Muscle of back (tissue), 11 donors: Measurements from ENCODE around the gene LAMC3. TPM values are rescaled to one million over a fixed set of nuclear protein-coding genes. Genes with fewer than 3 reads are reported as not detected.
"Not testable (repeated sequence)": the region's sequence is repeated elsewhere in the genome, so short reads cannot be mapped to it uniquely, and the experiment has no call there.

Experiments
- DNase-seq, 3 donors: peaks; one replicate each; pipeline versions ENCODE4 v3.0.0 to v3.0.0-alpha.2; 2013
- polyA plus RNA-seq, 10 donors: library from polyadenylated mRNA; unstranded; fragments of 120-200 nt; gene quantifications; one replicate each; pipeline ENCODE4 v1.2.1, GENCODE V29; 2013; ENCODE audit not compliant: insufficient read length in 10 of 10

Gene LAMC3
- polyA plus RNA-seq, 10 donors = 1.1 to 8.4 (median 2.4) TPM

DNA sequence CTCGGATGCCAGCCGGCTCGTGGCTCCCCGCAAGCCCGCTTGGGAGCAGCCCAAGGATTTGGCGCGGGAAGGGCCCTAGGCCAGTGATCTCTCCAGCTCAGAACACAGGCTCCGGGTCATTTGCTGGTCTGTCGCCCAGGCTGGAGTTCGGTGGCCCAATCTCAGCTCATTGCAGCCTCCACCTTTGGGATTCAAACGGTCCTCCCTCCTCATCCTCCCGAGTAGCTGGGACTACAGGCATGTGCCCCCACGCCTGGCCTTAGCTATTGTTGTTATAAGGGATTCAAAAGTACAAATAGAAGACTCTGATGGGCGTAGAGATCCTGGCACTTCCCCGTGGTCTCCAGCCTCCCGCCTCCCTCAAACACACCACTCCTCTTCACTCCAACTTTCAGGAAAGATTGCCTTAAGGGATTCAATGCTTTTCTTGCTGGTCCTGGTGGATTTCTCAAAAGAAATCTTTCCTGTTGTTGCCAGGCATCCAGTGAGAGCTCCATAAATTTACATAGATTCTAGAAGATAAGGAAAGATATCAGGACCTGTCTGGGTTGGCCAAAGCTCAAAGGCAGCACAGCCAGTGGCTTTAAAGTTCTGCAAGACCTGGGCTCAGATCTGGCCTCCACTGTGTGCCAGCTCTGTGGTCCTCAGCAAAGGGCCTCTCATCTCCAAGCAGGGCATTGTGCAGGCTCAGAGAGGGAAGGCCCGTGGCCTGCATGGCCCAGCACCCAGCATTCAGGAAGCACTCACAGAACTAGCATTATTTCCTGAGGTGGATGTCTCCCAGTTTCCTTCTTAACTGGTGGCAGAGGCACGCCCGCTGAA is 88.4 kb downstream of the LAMC3 start:
- peak in 1 of 3 donors; percentile 40 for DNase-seq

DNA sequence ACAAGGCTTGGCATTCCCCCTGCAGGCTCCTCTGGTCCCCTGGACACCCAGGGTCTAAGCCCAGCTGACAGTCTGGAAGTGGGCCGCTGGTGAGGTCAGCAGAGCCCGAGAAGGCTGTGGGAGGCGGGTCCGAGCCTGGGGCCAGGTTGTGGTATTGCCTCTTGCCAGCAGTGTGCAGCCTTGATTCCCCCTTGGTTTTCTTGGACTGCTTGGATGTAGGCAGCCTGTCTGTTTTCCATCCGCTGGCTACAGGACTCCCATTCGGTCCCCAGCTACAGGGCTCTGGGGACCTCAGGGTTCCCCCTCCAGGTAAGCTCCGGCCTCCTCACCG is 88.9 kb downstream of the LAMC3 start:
- peak in 1 of 3 donors; percentile 47 for DNase-seq

GRCh38 chr9:131098391-131099101 is 89.6 kb downstream of the LAMC3 start:
- peak in 1 of 3 donors; percentile 58 for DNase-seq

GRCh38 chr9:131099102-131099606 is 90.2 kb downstream of the LAMC3 start:
- no peak for DNase-seq

DNA sequence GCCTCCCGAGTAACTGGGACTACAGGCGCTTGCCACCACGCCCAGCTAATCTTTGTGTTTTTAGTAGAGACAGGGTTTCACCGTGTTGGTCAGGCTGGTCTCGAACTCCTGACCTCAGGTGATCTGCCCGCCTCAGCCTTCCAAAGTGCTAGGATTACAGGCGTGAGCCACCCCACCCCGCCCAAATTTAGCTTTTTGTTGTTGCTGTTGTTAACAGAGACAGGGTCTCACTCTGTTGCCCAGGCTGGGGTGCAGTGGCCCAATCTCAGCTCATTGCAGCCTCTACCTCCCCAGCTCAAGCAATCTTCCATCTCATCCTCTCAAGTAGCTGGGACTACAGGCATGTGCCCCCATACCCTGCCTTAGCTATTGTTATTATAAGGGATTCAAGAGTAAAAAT is 90.9 kb downstream of the LAMC3 start:
- not testable (repeated sequence) for DNase-seq

GRCh38 chr9:131100445-131100844 is 91.5 kb downstream of the LAMC3 start:
- DNase-seq = no peak

GRCh38 chr9:131101207-131101964 is 92.4 kb downstream of the LAMC3 start:
- no peak for DNase-seq

DNA sequence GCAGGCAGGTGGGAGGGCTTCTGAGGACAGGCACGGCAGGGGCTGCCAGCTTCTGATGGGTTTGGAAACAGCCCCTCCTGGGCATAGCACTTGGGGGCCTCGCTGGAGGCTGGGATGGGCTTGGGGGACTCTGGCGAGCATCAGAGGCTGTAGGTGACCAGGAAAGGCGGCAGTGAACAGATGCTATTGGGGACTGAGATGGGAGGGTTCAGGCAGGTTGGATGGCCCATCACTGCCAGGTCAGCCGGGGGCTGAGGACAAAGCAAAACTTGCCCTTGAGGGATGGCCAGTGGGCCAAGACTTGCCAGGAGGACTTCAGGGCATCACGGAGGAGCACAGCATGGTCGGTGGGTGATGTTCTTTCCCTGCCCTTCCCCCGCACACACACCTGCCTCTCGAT is 94.0 kb downstream of the LAMC3 start:
- DNase-seq = no peak

DNA sequence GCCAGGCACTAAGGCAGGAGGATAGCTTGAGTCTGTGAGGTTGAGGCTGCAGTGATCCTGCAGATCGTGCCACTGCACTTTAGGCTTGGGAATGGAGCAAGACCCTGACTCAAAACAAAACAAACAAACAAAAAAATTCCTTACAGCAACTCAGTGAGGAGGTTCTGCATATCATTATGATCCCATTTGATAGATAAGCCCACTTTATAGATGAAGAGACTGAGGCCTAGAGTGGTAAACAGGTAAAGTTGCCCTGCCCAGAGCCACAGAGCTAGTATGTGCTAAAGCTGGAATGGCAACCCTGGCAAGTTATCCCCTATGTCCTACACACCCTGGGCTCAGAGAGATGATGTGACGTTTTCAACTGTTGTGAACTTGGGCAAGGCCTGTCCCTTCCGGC is 94.6 kb downstream of the LAMC3 start:
- no peak for DNase-seq

GRCh38 chr9:131104016-131104740 is 95.2 kb downstream of the LAMC3 start:
- no peak for DNase-seq

- no peak for DNase-seq
Measured at GRCh38 chr9:131105952-131106351, 97.0 kb downstream of the LAMC3 start.

GRCh38 chr9:131107760-131108159 is 98.8 kb downstream of the LAMC3 start:
- DNase-seq = no peak

- DNase-seq = no peak
Measured at GRCh38 chr9:131111186-131111853, 102.3 kb downstream of the LAMC3 start.

- no peak for DNase-seq
Measured at GRCh38 chr9:131111854-131112311, 102.9 kb downstream of the LAMC3 start.

- DNase-seq = no peak
Measured at GRCh38 chr9:131112374-131113154, 103.6 kb downstream of the LAMC3 start.

DNA sequence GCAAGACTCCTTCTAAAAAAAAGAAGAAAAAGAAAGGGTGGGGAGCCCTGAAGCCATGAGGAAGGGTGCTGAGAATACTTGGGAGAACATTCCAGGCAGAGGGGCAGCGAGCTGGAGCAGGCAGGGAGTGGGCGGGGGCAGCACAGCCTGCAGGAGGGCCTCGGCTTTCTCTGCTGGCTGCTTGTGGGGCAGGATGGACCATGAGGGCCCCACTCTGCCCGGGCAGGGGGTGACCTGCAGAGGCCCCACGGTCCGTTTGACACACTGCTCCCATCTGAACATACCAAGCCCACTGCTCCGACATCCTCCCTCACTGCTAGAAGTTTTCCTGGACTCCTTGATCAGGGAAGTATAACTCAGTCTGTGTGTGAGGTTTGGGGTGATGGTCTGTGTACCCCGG is 104.7 kb downstream of the LAMC3 start:
- DNase-seq = no peak

- no peak for DNase-seq
Measured at GRCh38 chr9:131114084-131114535, 105.1 kb downstream of the LAMC3 start.

GRCh38 chr9:131115360-131115742 is 106.4 kb downstream of the LAMC3 start:
- DNase-seq = not testable (repeated sequence)

DNA sequence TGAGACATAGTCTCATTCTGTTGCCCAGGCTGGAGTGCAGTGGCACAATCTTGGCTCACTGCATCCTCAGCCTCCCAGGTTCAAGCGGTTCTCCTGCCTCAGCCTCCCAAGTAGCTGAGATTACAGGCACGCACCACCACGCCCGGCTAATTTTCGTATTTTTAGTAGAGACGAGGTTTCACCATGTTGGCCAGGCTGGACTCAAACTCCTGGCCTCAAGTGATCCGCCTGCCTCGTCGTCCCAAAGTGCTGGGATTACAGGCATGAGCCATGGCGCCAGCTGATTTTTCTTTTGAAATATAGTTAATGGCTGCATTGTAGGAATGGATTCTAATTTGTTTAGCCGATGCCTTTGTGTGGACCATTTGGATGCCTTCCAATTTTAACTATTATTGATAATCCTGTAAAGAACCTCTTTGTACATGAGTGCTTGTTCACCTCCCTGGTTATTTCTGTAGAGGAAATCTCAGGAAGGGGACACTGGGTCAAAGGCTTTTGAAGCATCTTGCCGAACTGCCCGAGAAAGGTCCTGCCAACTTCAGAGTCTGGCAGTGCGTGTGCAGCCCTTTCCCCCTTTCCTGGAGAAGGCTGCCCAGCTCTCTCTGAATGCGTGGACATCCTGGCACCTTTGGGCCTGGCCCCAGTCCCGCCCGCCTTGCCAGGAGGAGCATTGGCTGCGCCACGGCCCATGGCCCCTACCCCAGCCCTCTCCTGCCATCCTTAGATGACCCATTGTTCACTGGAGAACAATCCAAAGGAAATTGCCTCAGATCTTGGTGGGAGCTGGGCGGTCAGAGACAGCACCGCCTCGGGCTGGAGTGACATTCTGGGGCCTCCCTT is 107.5 kb downstream of the LAMC3 start:
- peak in 1 of 3 donors; percentile 11 for DNase-seq
